ENCODE data around the gene LARP4B. TPM values are rescaled to one million over a fixed set of nuclear protein-coding genes. Genes with fewer than 3 reads are reported as not detected.

The LARP4B gene
- total RNA-seq, 1 donor from 2014 or later = 90.2 TPM

DNA sequence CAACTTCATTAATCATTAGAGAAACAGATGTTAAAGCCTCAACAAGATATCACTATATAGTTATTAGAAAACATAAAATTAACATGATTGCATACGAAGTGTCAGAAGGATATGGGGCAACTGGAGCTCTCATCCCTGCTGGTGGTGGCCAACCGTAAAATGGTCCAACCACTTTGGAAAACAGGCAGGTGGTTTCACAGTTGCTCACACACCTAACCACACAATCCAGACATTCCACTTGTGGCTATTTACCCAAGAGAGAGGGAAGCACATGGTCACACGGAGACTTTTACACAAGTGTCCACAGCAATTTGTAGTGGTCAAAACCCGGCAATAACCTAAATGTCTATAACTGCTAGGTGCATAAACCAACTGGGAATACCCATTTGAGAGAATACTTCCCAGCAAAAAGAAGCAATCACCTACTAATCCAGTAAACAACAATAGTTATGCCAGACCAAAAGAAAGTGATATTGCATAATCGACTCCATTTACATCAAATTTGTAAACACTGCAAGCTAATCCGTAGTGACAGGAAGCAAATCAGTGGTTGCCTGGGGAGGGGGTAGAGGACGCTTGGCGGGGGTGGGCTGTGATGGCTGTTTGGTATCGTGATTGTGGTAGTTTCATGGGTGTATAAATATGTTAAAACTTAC lies 91.8 kb downstream of the LARP4B start:
- TF ChIP-seq CTCF (IDR thresholded peaks at IDR 0.05; ENCODE audit: unreplicated experiment) = no peak
- Mint-ChIP-seq H3K36me3 (peaks cover 39% of the 10 kb centered on the region), H3K9me3 (no peaks in the 10 kb centered on the region), H3K4me1 (peaks cover 6% of the 10 kb centered on the region), H3K27me3 (ENCODE audit: low read depth) (no peaks in the 10 kb centered on the region), H3K4me3 (no peak overlapping the region), H3K27ac (no peak overlapping the region)
- DNase-seq (ENCODE audit: low spot score in 2 of 2, unreplicated experiment in 2 of 2) = no peak

GRCh38 chr10:836782-837181 lies 94.7 kb downstream of the LARP4B start:
- Mint-ChIP-seq H3K9me3 (no peaks in the 10 kb centered on the region), H3K36me3 (peaks cover 50% of the 10 kb centered on the region), H3K27ac (peak overlapping the region; percentile 7), H3K4me3 (no peak overlapping the region), H3K4me1 (no peaks in the 10 kb centered on the region), H3K27me3 (ENCODE audit: low read depth) (no peaks in the 10 kb centered on the region)
- no peak for DNase-seq (ENCODE audit: low spot score in 2 of 2, unreplicated experiment in 2 of 2)
- no peak for TF ChIP-seq CTCF (IDR thresholded peaks at IDR 0.05; ENCODE audit: unreplicated experiment)

DNA sequence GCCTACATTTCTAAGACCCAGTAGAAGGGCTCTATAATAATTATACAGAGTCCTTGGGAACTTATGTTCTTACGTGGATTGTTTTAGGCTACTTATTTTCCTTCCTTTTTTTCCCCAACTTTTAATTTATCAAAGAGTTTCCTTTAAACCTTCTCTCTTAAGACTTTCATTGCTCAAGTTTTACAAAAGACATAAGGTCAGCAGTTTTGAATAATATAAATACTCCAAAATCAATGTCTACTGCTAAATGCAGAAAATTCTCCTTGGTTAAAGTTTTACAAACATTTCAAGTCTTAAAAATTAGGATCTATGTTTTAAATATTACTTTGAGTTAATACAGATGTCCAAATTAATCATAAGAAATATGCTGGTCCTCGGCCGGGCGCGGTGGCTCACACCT lies 97.0 kb downstream of the LARP4B start:
- H3K27ac Mint-ChIP-seq = no peak overlapping the region
- TF ChIP-seq CTCF (IDR thresholded peaks at IDR 0.05; ENCODE audit: unreplicated experiment) = no peak
- H3K36me3 Mint-ChIP-seq = peaks cover 46% of the 10 kb centered on the region
- no peaks in the 10 kb centered on the region for H3K4me1 Mint-ChIP-seq
- H3K9me3 Mint-ChIP-seq = no peaks in the 10 kb centered on the region
- no peaks in the 10 kb centered on the region for H3K27me3 Mint-ChIP-seq (ENCODE audit: low read depth)
- no peak for DNase-seq (ENCODE audit: low spot score in 2 of 2, unreplicated experiment in 2 of 2)
- H3K4me3 Mint-ChIP-seq = no peak overlapping the region

DNA sequence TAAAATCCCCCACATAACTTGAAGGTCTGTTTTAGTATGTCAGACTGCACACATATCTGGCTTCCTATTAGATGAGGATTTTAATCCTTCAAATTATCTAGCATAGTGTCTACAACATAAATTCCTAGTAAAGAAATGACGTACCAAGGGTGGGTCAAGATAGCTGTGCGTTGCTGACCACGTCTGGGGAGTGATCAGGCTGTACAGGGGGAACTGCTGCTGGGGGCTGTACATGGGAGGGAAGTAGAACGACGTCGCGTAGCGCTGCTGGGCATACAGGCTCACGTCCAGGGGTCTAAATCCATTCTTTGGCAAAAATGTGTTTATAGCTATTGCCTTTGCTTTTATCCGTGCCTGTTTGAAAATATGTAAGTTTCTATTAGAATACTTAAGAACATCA lies 102.3 kb downstream of the LARP4B start:
- Mint-ChIP-seq H3K9me3 (no peaks in the 10 kb centered on the region), H3K36me3 (peaks cover 52% of the 10 kb centered on the region), H3K4me1 (no peaks in the 10 kb centered on the region), H3K27me3 (ENCODE audit: low read depth) (no peaks in the 10 kb centered on the region), H3K4me3 (no peak overlapping the region), H3K27ac (no peak overlapping the region)
- TF ChIP-seq CTCF (IDR thresholded peaks at IDR 0.05; ENCODE audit: unreplicated experiment) = no peak
- DNase-seq (ENCODE audit: low spot score in 2 of 2, unreplicated experiment in 2 of 2) = no peak

DNA sequence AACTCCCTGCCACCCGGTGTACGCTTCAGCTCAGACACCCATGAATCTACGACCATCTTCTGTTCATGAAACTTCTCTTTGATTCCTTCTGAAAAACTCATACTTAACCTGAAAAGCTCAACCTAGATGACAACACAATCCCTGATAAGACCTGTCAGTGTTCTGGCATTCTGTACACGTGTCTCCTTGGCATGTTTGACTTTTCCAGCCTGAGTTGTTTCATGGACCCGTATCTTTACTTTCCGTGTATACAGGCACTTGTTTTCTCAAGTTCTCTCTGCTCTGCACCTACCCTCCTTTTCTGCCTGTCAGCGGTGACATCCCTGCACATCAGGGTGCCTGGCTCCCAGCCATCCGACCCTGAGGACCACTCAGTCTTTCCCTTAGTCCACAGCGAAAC lies 103.3 kb downstream of the LARP4B start:
- no peak for DNase-seq (ENCODE audit: low spot score in 2 of 2, unreplicated experiment in 2 of 2)
- no peak for TF ChIP-seq CTCF (IDR thresholded peaks at IDR 0.05; ENCODE audit: unreplicated experiment)
- no peaks in the 10 kb centered on the region for H3K4me1 Mint-ChIP-seq

DNA sequence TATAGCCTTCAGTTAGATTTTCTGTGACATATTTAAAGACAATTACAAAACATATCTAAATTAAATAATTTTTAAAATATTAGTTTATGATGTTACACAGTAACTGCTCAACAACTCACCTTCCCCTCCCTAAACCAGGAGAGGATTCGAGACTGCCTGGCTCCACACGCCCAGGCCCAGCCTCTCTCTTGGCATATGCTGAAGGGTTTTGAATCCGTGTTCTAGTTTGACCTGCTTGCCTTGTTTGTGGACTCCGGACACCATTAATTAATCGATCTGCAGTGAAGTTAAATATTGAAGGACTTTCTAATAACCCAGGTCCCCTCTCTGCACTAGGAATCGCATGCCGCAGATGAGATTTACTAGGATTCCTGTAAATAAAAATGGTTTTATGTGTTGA lies 106.6 kb downstream of the LARP4B start:
- no peak for DNase-seq (ENCODE audit: low spot score in 2 of 2, unreplicated experiment in 2 of 2)
- Mint-ChIP-seq H3K4me1 (no peaks in the 10 kb centered on the region), H3K4me3 (no peak overlapping the region), H3K9me3 (no peaks in the 10 kb centered on the region), H3K27me3 (ENCODE audit: low read depth) (no peaks in the 10 kb centered on the region), H3K27ac (no peak overlapping the region), H3K36me3 (peaks cover 54% of the 10 kb centered on the region)
- no peak for TF ChIP-seq CTCF (IDR thresholded peaks at IDR 0.05; ENCODE audit: unreplicated experiment)

More for the DNA sequence above, 103.3 kb downstream of the LARP4B start:
- H3K36me3 Mint-ChIP-seq = peaks cover 51% of the 10 kb centered on the region
- H3K27ac Mint-ChIP-seq = no peak overlapping the region
- no peaks in the 10 kb centered on the region for H3K9me3 Mint-ChIP-seq
- no peak overlapping the region for H3K4me3 Mint-ChIP-seq
- no peaks in the 10 kb centered on the region for H3K27me3 Mint-ChIP-seq (ENCODE audit: low read depth)

Measured in mesothelial cell of epicardium (in vitro differentiated cells).